ENCODE results near the gene MAPK8.

GRCh38 chr10:48300556-48300955 is 5.9 kb upstream of the MAPK8 start:
- no peak for TF ChIP-seq POLR2AphosphoS5 (IDR thresholded peaks at IDR 0.05; ENCODE audit: low read depth, low read length)
- TF ChIP-seq SMC3 (IDR thresholded peaks at IDR 0.05; ENCODE audit: low read depth, low read length), result no peak
- no peak for TF ChIP-seq RAD21 (IDR thresholded peaks at IDR 0.05; ENCODE audit: low read length)
- TF ChIP-seq NFIC (IDR thresholded peaks at IDR 0.05; ENCODE audit: borderline replicate concordance), result no peak
- TF ChIP-seq, protein P1, sequence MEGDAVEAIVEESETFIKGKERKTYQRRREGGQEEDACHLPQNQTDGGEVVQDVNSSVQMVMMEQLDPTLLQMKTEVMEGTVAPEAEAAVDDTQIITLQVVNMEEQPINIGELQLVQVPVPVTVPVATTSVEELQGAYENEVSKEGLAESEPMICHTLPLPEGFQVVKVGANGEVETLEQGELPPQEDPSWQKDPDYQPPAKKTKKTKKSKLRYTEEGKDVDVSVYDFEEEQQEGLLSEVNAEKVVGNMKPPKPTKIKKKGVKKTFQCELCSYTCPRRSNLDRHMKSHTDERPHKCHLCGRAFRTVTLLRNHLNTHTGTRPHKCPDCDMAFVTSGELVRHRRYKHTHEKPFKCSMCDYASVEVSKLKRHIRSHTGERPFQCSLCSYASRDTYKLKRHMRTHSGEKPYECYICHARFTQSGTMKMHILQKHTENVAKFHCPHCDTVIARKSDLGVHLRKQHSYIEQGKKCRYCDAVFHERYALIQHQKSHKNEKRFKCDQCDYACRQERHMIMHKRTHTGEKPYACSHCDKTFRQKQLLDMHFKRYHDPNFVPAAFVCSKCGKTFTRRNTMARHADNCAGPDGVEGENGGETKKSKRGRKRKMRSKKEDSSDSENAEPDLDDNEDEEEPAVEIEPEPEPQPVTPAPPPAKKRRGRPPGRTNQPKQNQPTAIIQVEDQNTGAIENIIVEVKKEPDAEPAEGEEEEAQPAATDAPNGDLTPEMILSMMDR (IDR thresholded peaks at IDR 0.05), result no peak
- TF ChIP-seq RCOR1 (IDR thresholded peaks at IDR 0.05; ENCODE audit: low read length), result no peak
